ENCODE data around the gene ADAMTS9.

ADAMTS9 gene

GRCh38 chr3:64673159-64673715, 14.6 kb downstream of the ADAMTS9 start:
- Histone ChIP-seq H3K36me3 (ENCODE audit: control insufficient read depth, insufficient read depth, low read length) (no peaks in the 10 kb centered on the region), H3K27me3 (ENCODE audit: control insufficient read depth, insufficient read depth, low read length) (no peaks in the 10 kb centered on the region), H3K4me1 (ENCODE audit: control insufficient read depth, insufficient read depth, low read length) (peaks cover 18% of the 10 kb centered on the region), H3K4me3 (ENCODE audit: low read depth, low read length) (no peak overlapping the region), H3K27ac (ENCODE audit: low read depth, low read length) (no peak overlapping the region), H3K9ac (ENCODE audit: low read length) (no peak overlapping the region), H3K9me3 (ENCODE audit: control insufficient read depth, insufficient read depth, low read depth, low read length) (no peaks in the 10 kb centered on the region)

- Histone ChIP-seq H3K9ac (ENCODE audit: low read length) (no peak overlapping the region), H3K27me3 (ENCODE audit: control insufficient read depth, insufficient read depth, low read length) (no peaks in the 10 kb centered on the region), H3K9me3 (ENCODE audit: control insufficient read depth, insufficient read depth, low read depth, low read length) (no peaks in the 10 kb centered on the region), H3K4me1 (ENCODE audit: control insufficient read depth, insufficient read depth, low read length) (peaks cover 9% of the 10 kb centered on the region; the same call in 1 of the 2 replicates), H3K36me3 (ENCODE audit: control insufficient read depth, insufficient read depth, low read length) (no peaks in the 10 kb centered on the region), H3K4me3 (ENCODE audit: low read depth, low read length) (no peak overlapping the region), H3K27ac (ENCODE audit: low read depth, low read length) (no peak overlapping the region)
Observed at GRCh38 chr3:64668582-64669510, 19.0 kb downstream of the ADAMTS9 start.

- Histone ChIP-seq H3K4me3 (ENCODE audit: low read depth, low read length) (no peak overlapping the region), H3K9me3 (ENCODE audit: control insufficient read depth, insufficient read depth, low read depth, low read length) (no peaks in the 10 kb centered on the region), H3K27ac (ENCODE audit: low read depth, low read length) (no peak overlapping the region), H3K27me3 (ENCODE audit: control insufficient read depth, insufficient read depth, low read length) (no peaks in the 10 kb centered on the region), H3K36me3 (ENCODE audit: control insufficient read depth, insufficient read depth, low read length) (no peaks in the 10 kb centered on the region), H3K9ac (ENCODE audit: low read length) (no peak overlapping the region), H3K4me1 (ENCODE audit: control insufficient read depth, insufficient read depth, low read length) (peaks cover 9% of the 10 kb centered on the region; the same call in 1 of the 2 replicates)
Observed at GRCh38 chr3:64667887-64668581, 19.8 kb downstream of the ADAMTS9 start.

GRCh38 chr3:64667138-64667537, 20.7 kb downstream of the ADAMTS9 start:
- no peaks in the 10 kb centered on the region for H3K27me3 ChIP-seq (ENCODE audit: control insufficient read depth, insufficient read depth, low read length)
- H3K4me3 ChIP-seq (ENCODE audit: low read depth, low read length), result no peak overlapping the region
- H3K9ac ChIP-seq (ENCODE audit: low read length), result no peak overlapping the region
- no peak overlapping the region for H3K27ac ChIP-seq (ENCODE audit: low read depth, low read length)
- 0 out of 2 replicates have a peak, but pooled peaks cover 3% of the 10 kb centered on the region for H3K9me3 ChIP-seq (ENCODE audit: control insufficient read depth, insufficient read depth, low read depth, low read length)
- peaks cover 9% of the 10 kb centered on the region; the same call in 1 of the 2 replicates for H3K4me1 ChIP-seq (ENCODE audit: control insufficient read depth, insufficient read depth, low read length)
- H3K36me3 ChIP-seq (ENCODE audit: control insufficient read depth, insufficient read depth, low read length), result no peaks in the 10 kb centered on the region

DNA sequence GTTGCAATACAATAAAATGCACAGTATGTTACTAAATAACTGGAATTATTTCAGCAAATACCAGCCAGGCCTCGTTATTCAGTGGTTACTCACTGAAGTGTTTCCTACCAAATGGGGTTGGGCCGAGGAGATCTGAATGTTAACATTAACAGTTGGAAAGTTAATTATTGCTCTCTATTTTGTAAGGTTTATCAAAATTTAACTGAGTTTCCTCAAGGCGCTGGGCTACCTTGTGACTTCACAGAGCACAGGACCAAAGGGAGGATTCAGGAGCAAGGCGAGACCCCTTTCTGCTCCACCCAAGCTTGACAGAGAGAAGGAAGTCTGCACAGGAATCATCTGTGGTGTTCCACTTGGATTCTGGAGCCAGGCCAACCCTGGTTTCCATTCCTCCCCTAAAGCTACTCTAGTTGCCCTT, 21.6 kb downstream of the ADAMTS9 start:
- H3K27me3 ChIP-seq (ENCODE audit: control insufficient read depth, insufficient read depth, low read length), result no peaks in the 10 kb centered on the region
- no peak overlapping the region for H3K27ac ChIP-seq (ENCODE audit: low read depth, low read length)
- H3K4me1 ChIP-seq (ENCODE audit: control insufficient read depth, insufficient read depth, low read length), result peaks cover 9% of the 10 kb centered on the region; the same call in 1 of the 2 replicates

DNA sequence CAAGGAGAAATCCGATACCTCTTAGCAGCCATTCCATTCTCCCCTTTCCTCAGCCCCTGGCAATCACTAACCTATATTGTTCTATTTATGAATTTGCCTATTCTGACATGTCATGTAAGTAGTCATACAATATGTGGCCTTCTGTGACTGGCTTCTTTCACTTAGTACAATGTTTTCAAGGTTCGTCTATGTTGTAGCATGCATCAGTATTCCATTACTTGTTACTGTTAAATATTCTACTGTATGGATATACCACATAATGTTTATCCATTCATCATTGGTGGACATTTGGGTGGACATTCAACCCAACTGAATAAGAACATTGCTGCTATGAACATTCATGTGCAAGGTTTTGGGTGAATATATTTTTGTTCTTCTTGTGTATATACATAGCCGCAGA, 23.4 kb downstream of the ADAMTS9 start:
- H3K27ac ChIP-seq (ENCODE audit: low read depth, low read length), result no peak overlapping the region

More for the DNA sequence above, 21.6 kb downstream of the ADAMTS9 start:
- H3K4me3 ChIP-seq (ENCODE audit: low read depth, low read length), result no peak overlapping the region
- 0 out of 2 replicates have a peak, but pooled peaks cover 3% of the 10 kb centered on the region for H3K9me3 ChIP-seq (ENCODE audit: control insufficient read depth, insufficient read depth, low read depth, low read length)
- H3K9ac ChIP-seq (ENCODE audit: low read length), result no peak overlapping the region
- no peaks in the 10 kb centered on the region for H3K36me3 ChIP-seq (ENCODE audit: control insufficient read depth, insufficient read depth, low read length)

GRCh38 chr3:64659617-64659978, 28.2 kb downstream of the ADAMTS9 start:
- no peak overlapping the region for H3K4me3 ChIP-seq (ENCODE audit: low read depth, low read length)
- H3K36me3 ChIP-seq (ENCODE audit: control insufficient read depth, insufficient read depth, low read length), result no peaks in the 10 kb centered on the region
- H3K9ac ChIP-seq (ENCODE audit: low read length), result no peak overlapping the region
- 0 out of 2 replicates have a peak, but pooled peaks cover 3% of the 10 kb centered on the region for H3K9me3 ChIP-seq (ENCODE audit: control insufficient read depth, insufficient read depth, low read depth, low read length)
- H3K27ac ChIP-seq (ENCODE audit: low read depth, low read length), result no peak overlapping the region
- no peaks in the 10 kb centered on the region for H3K27me3 ChIP-seq (ENCODE audit: control insufficient read depth, insufficient read depth, low read length)
- H3K4me1 ChIP-seq (ENCODE audit: control insufficient read depth, insufficient read depth, low read length), result no peaks in the 10 kb centered on the region

More for the DNA sequence above, 23.4 kb downstream of the ADAMTS9 start:
- H3K27me3 ChIP-seq (ENCODE audit: control insufficient read depth, insufficient read depth, low read length), result no peaks in the 10 kb centered on the region
- H3K9me3 ChIP-seq (ENCODE audit: control insufficient read depth, insufficient read depth, low read depth, low read length), result 0 out of 2 replicates have a peak, but pooled peaks cover 3% of the 10 kb centered on the region
- H3K4me1 ChIP-seq (ENCODE audit: control insufficient read depth, insufficient read depth, low read length), result peaks cover 9% of the 10 kb centered on the region; the same call in 1 of the 2 replicates
- no peaks in the 10 kb centered on the region for H3K36me3 ChIP-seq (ENCODE audit: control insufficient read depth, insufficient read depth, low read length)
- H3K9ac ChIP-seq (ENCODE audit: low read length), result no peak overlapping the region
- H3K4me3 ChIP-seq (ENCODE audit: low read depth, low read length), result no peak overlapping the region

GRCh38 chr3:64658001-64658400, 29.8 kb downstream of the ADAMTS9 start:
- Histone ChIP-seq H3K9ac (ENCODE audit: low read length) (no peak overlapping the region), H3K4me1 (ENCODE audit: control insufficient read depth, insufficient read depth, low read length) (no peaks in the 10 kb centered on the region), H3K9me3 (ENCODE audit: control insufficient read depth, insufficient read depth, low read depth, low read length) (0 out of 2 replicates have a peak, but pooled peaks cover 3% of the 10 kb centered on the region)

DNA sequence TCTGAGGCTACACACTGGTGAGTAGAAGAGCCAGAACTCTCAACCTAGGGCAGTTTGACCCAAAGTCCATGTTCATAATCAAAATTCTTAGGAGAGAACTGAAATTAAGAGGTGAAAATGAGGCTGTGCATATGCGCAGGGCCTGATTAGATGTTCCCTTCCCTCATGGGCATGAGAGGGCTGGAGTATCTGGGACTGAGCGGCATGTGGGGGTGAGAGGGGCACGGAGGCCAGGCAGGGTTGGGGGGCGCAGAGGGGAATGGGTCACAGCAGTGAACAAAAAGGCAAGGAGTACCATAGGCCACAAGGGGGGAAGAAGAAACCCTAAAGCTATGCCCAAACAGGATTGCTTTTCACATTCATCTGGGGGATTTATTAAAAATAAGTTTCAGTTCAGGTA, 31.3 kb downstream of the ADAMTS9 start:
- H3K9ac ChIP-seq (ENCODE audit: low read length), result no peak overlapping the region
- no peaks in the 10 kb centered on the region; the same call in 1 of the 2 replicates for H3K4me1 ChIP-seq (ENCODE audit: control insufficient read depth, insufficient read depth, low read length)
- H3K36me3 ChIP-seq (ENCODE audit: control insufficient read depth, insufficient read depth, low read length), result no peaks in the 10 kb centered on the region
- no peak overlapping the region for H3K27ac ChIP-seq (ENCODE audit: low read depth, low read length)
- H3K9me3 ChIP-seq (ENCODE audit: control insufficient read depth, insufficient read depth, low read depth, low read length), result no peaks in the 10 kb centered on the region
- H3K4me3 ChIP-seq (ENCODE audit: low read depth, low read length), result no peak overlapping the region
- no peaks in the 10 kb centered on the region for H3K27me3 ChIP-seq (ENCODE audit: control insufficient read depth, insufficient read depth, low read length)

More at GRCh38 chr3:64658001-64658400, 29.8 kb downstream of the ADAMTS9 start:
- H3K4me3 ChIP-seq (ENCODE audit: low read depth, low read length), result no peak overlapping the region
- H3K36me3 ChIP-seq (ENCODE audit: control insufficient read depth, insufficient read depth, low read length), result no peaks in the 10 kb centered on the region
- no peak overlapping the region for H3K27ac ChIP-seq (ENCODE audit: low read depth, low read length)
- no peaks in the 10 kb centered on the region for H3K27me3 ChIP-seq (ENCODE audit: control insufficient read depth, insufficient read depth, low read length)

DNA sequence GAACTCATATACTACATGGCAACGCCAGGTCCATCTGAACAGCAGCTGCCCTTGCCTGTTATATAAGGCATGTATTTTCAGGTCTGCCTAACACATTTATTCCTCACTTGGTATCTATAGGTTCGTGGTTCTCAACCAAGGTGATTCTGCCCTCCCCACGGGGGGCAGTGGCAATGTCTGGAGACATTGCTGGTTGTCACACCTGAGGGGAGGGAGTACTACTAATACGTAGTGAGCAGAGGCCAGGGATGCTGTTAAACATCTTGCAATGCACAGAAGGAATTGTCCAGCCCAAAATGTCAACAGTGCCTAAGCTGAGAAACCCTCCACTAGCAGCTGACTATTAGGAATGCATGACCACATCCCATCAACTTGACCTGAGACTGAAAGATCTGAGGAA, 32.6 kb downstream of the ADAMTS9 start:
- Histone ChIP-seq H3K27me3 (ENCODE audit: control insufficient read depth, insufficient read depth, low read length) (no peaks in the 10 kb centered on the region), H3K4me3 (ENCODE audit: low read depth, low read length) (no peak overlapping the region), H3K9ac (ENCODE audit: low read length) (no peak overlapping the region), H3K27ac (ENCODE audit: low read depth, low read length) (no peak overlapping the region), H3K4me1 (ENCODE audit: control insufficient read depth, insufficient read depth, low read length) (peaks cover 5% of the 10 kb centered on the region), H3K36me3 (ENCODE audit: control insufficient read depth, insufficient read depth, low read length) (no peaks in the 10 kb centered on the region; the same call in 1 of the 2 replicates), H3K9me3 (ENCODE audit: control insufficient read depth, insufficient read depth, low read depth, low read length) (no peaks in the 10 kb centered on the region)

All from HUES6 (cell line).